AG04450 (cell line): Measurements from ENCODE around the gene VANGL2. TPM values are rescaled to one million over a fixed set of nuclear protein-coding genes. Genes with fewer than 3 reads are reported as not detected.

Experiments
- CTCF ChIA-PET: fragments of 300-600, 350-600 bp; formaldehyde crosslinking; extraction: SDS; loops from one replicate; lab custom pipeline; 2022; ENCODE audit warnings: antibody characterized with exemption, inconsistent platforms; lab: Charles Lee
- POLR2A ChIA-PET: fragments of 350-600 bp; formaldehyde crosslinking; extraction: SDS; loops from one replicate; lab custom pipeline; 2021; ENCODE audit warnings: antibody characterized with exemption, inconsistent platforms; lab: Yijun Ruan, JAX
- DNase-seq: peaks from one replicate; pipeline ENCODE4 v3.0.0-alpha.2; 2011; ENCODE audit warnings: low read depth, low spot score
- H3K27ac ChIP-seq: one replicate; pipeline ENCODE4 v1.5.1; 2012; ENCODE audit warnings: low read depth, low read length, control low read depth
- H3K27me3 ChIP-seq: one replicate; pipeline ENCODE4 v1.6.0; 2012; ENCODE audit warnings: low read length; ENCODE audit not compliant: control insufficient read depth, insufficient read depth
- H3K4me3 ChIP-seq: 2 replicates; pipeline ENCODE4 v1.5.1; 2011; ENCODE audit warnings: mild to moderate bottlenecking, low read depth, low read length, control low read depth
- H3K9me3 ChIP-seq: 2 replicates; pipeline ENCODE4 v1.5.1; 2012; ENCODE audit warnings: low read length; ENCODE audit not compliant: control insufficient read depth, insufficient read depth
- polyA plus RNA-seq: library from polyadenylated mRNA; depleted of rRNA; stranded (reverse); fragments of >200 nt; gene quantifications from 2 replicates; pipeline ENCODE4 v1.2.3, GENCODE V29; 2011
- TF ChIP-seq, protein P1 (sequence below): IDR thresholded peaks from 2 replicates; pipeline ENCODE4 v1.5.1; 2011; ENCODE audit warnings: low read depth, low read length, control low read depth, inconsistent platforms

Gene VANGL2
- polyA plus RNA-seq, 1 experiment: 3.4 TPM

GRCh38 chr1:160419838-160420169, 19.4 kb downstream of the VANGL2 start:
- TF ChIP-seq, protein P1, sequence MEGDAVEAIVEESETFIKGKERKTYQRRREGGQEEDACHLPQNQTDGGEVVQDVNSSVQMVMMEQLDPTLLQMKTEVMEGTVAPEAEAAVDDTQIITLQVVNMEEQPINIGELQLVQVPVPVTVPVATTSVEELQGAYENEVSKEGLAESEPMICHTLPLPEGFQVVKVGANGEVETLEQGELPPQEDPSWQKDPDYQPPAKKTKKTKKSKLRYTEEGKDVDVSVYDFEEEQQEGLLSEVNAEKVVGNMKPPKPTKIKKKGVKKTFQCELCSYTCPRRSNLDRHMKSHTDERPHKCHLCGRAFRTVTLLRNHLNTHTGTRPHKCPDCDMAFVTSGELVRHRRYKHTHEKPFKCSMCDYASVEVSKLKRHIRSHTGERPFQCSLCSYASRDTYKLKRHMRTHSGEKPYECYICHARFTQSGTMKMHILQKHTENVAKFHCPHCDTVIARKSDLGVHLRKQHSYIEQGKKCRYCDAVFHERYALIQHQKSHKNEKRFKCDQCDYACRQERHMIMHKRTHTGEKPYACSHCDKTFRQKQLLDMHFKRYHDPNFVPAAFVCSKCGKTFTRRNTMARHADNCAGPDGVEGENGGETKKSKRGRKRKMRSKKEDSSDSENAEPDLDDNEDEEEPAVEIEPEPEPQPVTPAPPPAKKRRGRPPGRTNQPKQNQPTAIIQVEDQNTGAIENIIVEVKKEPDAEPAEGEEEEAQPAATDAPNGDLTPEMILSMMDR: no peak
- ChIA-PET POLR2A (no interaction called here), CTCF (no interaction called here)
- Histone ChIP-seq H3K9me3 (no peaks in the 10 kb centered on the region; the same call in 1 of the 2 replicates), H3K27me3 (no peaks in the 10 kb centered on the region), H3K27ac (no peak overlapping the region), H3K4me3 (no peak overlapping the region)
- DNase-seq: no peak

DNA sequence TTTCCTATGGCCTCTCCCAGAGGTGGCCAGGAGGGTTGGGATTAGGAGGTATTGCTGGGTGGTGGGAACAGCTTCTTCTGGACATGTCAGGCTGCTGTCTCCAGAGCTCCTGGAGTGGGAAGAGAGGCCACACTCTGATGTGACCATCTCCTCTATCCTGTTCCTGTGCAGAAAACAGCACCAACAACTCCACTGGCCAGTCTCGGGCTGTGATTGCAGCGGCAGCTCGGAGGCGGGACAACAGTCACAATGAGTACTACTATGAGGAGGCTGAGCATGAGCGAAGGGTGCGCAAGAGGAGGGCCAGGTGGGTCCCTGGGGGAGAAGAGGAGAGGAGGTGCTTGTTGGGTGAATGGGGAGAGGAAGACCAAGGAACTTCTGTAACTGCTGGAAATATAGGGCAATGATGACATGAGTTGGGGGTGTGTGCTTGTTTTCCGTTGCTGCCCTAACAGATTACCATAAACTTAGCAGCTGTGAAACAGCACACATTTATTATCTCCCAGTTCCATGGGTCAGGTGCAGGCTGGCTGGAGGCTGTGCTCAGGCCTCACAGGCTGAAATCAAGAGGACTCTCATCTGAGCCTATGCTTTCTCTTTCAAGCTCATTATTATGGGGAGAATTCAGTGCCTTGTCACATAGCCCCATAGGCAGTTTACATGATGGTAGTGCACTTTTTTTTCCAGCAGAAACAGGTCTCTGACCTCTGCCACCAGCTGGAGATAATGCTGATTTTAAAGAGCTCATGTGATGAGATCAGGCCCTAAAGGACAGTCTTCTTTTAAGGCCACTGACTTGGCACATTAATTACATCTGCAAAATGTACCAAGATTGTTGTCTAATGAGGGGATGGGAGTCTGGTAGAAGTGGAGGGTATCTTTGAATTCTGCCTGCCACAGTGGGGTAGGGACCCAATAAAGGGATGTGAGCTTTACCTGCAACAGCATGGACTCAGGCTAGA, 20.8 kb downstream of the VANGL2 start:
- no peak for DNase-seq
- Histone ChIP-seq H3K9me3 (no peaks in the 10 kb centered on the region; the same call in 1 of the 2 replicates), H3K27ac (no peak overlapping the region), H3K27me3 (no peaks in the 10 kb centered on the region), H3K4me3 (no peak overlapping the region)
- TF ChIP-seq, protein P1: no peak
- CTCF ChIA-PET: no interaction called here
- POLR2A ChIA-PET: no interaction called here

DNA sequence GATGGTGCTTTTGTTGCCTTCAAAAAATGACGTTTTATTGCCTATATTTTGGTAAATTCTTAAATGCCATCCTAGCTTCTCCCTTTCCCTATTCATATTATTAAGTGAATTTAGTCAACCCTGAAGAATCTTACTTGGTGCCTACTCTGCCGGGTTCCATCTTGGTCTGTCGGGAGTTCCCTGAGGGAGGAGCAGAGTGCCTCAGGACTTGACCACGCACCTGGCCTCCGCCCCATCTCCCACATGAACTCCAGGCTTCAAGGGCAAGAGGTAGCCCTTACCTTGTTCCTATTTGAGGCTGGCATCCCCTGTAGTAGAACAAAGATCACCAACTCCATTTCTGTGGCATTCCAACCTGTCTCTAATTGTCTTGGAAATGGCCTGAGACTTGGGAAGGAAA, 21.5 kb downstream of the VANGL2 start:
- no peaks in the 10 kb centered on the region; the same call in 1 of the 2 replicates for H3K9me3 ChIP-seq
- H3K27ac ChIP-seq: no peak overlapping the region
- ChIA-PET CTCF (no interaction called here), POLR2A (no interaction called here)
- TF ChIP-seq, protein P1: no peak
- H3K27me3 ChIP-seq: no peaks in the 10 kb centered on the region
- no peak overlapping the region for H3K4me3 ChIP-seq
- no peak for DNase-seq

- Histone ChIP-seq H3K27ac (no peak overlapping the region), H3K4me3 (no peak overlapping the region), H3K27me3 (no peaks in the 10 kb centered on the region), H3K9me3 (no peaks in the 10 kb centered on the region; the same call in 1 of the 2 replicates)
- TF ChIP-seq, protein P1: no peak
- DNase-seq: no peak
- ChIA-PET CTCF (no interaction called here), POLR2A (no interaction called here)
Measured at GRCh38 chr1:160423966-160424365, 23.6 kb downstream of the VANGL2 start.

- TF ChIP-seq, protein P1: no peak
- no peak overlapping the region for H3K27ac ChIP-seq
- DNase-seq: no peak
- CTCF ChIA-PET: no interaction called here
- H3K4me3 ChIP-seq: no peak overlapping the region
- no peaks in the 10 kb centered on the region for H3K27me3 ChIP-seq
- POLR2A ChIA-PET: no interaction called here
- H3K9me3 ChIP-seq: no peaks in the 10 kb centered on the region
Measured at GRCh38 chr1:160425847-160426246, 25.5 kb downstream of the VANGL2 start.
